Activated T-helper 1 cell treated with Interleukin-2 at 50 U/mL for 16 hours (primary cell): ENCODE measurements around the gene MBNL3.

ENCODE experiments used
- DNase-seq: peaks from one replicate; pipeline ENCODE4 v3.0.0-alpha.2; 2020; ENCODE audit warnings: low read depth

Gene MBNL3

DNA sequence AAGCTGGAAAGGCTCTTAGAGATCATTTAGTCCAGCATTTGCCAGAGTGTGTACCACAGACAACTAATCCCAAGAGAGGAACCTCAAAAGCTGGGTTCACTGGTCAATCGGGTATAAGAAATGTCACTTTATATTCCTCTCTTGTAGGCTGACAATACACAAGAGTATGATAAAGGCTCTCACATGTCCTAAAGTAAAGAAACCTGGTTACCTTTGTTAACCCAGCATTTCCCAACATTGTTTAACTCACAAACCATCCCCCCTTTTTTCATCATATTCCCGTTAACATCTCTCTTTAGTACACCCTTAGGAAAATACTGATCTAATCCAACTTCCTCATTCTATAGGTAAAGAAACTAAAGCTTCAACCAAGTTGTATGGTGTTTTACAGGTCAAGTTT lies 74.4 kb downstream of the MBNL3 start:
- no peak for DNase-seq

DNA sequence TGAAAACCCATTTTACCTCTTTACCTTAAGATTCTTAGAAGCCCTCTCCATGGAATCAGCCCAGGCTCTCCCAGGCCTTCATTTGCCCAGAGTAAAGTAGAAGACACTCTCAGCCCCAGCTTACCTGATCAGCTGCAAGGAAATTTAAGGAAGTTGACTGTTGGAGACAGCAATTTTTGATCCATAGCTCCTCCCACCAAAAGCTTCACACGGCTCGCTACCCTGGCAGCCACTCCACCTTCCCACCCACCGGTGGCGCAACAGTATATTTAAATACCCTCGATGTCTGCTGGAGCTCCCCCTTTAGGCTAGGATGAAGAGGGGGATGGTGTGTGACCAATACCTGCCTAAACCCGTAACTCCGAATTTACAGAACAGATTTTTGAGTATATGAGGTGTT lies 75.4 kb downstream of the MBNL3 start:
- no peak for DNase-seq

DNA sequence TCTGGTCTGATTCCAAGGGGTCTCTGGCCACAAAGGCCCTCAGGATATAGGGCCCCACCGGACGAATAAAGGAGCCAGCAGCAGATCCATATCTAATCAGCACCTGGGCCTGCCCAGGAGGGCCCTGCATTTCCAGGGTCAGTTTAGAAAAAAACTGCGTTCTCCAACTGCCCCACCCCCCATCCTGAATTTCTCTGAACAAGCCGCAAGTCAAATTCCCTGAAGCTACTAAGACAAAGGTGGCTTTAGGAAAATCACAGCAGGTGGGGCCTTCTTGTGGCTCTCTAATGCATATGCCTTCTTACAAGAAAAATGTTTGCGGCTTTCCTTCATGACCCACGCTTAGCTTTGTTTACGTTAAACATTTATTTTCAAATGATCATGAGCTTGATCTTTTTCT lies 76.6 kb downstream of the MBNL3 start:
- no peak for DNase-seq

DNA sequence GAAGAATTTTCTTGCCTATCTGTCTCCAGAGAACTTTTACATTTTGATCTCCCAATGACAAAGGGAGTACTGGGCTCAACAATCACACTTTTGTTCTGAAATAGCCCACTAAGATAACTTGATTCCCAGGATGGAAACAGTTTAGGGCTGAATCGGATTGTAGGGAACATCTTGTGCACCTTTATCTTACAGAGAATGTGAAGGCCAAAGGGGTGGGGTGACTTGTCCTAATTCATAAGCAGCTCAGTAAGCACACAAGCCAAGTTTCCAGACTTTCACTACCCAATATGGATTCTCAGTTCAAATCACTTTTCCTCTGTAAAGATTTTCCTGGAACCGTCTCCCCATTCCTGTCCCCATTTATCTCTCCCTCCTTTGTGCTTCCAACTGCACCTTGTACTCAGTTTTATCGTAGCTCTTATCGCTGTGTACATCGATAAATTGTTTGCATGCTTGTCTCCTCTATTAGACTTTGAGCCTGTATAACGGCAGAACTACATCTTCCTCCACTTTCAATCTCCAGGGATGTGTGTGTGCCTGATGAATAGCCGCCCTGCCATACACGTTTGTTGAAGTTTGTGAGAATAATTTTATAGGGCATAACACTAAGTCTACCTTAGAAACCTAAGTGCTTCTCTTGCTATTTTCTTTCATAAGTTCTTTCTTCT lies 77.4 kb downstream of the MBNL3 start:
- DNase-seq = no peak

DNA sequence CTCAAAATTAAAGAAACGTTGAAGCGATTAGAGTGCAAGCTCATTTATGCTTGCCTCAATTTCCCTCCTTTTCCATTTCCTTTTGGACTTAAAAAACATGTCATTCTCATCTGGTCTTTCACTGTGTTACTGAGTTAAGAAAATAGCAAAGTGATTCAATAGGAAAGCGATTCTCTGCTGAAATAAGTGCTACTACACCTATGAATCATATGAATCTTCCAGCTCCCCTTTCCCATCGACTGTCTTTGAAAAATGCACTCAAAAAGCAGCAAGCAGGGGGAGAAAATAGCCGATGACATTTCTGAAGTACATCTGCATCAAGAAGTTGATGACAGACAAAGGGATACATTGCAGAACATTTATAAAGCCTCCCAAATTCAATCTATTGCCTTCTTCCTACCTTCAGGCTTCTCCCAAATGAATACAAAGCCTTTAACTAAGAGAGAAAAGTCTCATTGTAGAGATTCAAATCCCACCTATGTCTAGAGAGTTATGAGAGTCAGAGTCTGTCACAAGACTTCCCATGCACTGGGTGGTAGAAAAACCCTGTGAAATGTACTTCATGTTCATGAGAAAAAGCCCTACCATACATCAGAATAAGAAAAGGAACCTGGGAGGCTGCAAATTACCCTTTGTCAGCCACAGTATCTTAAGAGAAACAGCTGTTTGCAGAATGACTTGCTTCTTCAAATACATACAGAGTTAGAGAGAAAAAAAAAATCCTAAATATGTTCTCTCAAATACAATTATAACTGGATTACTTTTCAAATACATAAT lies 78.9 kb downstream of the MBNL3 start:
- no peak for DNase-seq

DNA sequence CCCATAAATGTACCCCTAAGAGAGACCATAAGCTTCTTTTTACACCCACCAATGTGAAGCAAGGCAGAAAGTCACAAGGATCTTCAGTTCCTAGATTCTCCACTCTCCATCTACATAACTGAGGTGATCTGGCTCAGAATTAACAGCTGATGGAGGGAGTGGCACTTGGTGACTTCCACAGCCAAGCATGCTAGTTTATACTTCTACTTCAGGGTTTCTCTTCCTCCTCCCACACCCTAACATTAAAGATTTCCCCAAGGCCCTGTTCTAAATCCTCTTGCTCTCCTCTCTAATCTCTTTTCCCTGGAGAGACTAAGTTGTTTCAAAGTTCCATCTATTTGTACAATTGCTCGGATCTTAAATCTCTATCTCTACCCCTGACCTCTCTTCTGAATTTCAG lies 81.1 kb downstream of the MBNL3 start:
- DNase-seq = no peak

DNA sequence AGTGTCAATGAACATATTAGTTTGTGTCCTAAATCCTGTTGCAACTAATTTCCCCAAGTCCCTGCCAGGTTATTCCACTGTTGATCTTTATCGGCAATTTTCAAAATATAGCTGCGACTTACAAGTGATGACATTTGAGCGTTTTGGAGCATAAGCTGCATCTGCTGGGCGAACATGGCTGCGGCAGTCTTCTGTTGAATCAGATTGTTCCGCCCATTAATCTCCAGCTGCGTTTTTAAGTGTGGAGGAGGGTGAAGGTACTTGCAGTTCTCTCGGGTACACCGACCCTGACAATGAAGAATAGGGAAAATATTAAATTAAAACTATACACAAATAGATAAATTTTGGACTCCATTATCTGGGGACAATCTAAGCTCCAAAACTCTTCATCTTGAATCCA lies 82.7 kb downstream of the MBNL3 start:
- DNase-seq = no peak

DNA sequence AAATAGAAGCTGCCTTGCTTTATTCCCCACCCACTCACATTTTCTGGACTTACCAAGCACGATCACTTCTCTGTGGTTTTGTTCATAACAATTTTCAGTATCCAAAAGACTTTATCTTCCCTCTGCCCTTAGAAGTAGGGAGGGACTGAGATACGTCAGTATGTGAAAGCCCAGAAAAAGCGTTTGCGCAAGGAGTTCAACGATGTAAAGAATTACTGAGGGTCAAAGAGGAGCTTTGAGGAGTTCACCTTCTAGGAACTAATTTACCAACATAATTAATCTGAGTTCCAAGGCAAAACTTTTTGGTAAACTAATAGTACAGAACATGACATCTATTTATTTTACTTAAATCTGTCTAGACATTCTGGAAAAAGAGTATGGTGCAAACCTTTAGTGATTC lies 84.6 kb downstream of the MBNL3 start:
- DNase-seq = no peak

DNA sequence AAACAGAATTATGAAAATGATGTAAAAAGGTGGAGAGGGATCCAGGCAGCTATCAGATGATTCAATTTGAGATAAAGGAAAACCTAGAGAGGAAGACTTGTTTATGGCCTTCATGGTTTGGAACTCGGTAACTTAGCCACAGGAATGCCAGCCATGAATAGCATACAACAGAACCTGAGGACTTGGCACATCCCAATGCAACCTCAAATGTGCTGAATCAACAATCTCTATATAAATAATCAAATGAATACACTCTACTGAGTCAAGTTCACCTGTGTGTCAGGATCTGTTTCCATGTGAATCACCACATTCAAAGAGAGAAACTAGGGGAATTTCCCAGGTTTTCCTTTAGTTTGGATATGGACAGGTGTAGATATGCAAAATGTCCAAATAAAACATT lies 86.9 kb downstream of the MBNL3 start:
- no peak for DNase-seq

DNA sequence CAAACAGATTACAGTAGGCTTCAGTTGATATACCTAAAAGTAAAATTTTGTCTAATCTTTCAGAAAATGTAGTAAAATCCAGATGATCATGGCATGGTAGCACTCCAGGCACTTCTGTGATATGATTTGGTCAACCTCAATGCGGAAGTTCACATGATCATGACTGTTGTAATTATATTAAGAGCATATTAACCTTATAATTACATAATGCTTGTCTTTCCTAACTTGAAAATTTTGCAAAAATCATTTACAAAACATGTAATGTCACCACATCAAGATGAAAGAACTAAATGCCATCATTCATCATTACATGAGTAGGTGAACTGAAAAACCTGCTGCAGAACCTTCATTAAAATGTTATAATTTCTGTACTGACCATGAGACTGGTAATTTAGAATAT lies 88.1 kb downstream of the MBNL3 start:
- DNase-seq = no peak

DNA sequence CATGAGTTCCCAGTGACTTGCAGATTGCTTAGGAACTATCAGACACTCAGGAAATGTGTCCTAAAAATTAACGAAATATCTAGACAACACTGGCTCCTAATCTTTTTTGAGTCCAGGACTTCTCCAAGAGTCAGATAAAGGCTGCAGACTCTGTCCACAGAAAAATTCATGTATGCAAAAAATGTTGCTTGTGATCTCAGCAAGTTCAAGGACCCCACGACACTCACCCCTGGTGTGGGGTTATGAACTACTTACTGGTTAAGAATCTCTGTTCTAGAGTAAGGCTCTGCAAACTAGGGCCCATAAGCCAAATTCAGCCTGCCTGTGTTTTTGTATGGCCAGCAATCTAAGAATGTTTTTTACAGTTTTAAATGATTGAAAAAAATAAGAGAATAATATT lies 93.2 kb downstream of the MBNL3 start:
- no peak for DNase-seq

DNA sequence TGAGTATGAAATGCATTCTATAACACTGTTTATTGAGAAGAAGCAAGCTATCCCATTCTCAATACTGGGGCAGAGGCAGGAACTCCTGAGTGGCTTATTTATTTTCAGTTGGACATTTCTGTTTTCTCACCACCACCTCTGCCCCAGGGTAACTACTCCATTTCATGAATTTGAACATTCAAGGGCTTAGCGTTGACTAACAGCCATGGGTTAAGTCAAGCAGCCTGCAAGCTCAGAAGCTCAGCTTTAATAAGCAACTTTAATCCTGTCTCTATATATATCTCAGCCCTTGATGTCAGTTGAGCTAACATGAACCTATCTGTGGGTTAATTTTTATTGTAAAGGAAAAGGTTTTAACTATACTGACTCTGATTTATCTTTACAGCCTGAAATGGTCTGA lies 93.8 kb downstream of the MBNL3 start:
- no peak for DNase-seq

DNA sequence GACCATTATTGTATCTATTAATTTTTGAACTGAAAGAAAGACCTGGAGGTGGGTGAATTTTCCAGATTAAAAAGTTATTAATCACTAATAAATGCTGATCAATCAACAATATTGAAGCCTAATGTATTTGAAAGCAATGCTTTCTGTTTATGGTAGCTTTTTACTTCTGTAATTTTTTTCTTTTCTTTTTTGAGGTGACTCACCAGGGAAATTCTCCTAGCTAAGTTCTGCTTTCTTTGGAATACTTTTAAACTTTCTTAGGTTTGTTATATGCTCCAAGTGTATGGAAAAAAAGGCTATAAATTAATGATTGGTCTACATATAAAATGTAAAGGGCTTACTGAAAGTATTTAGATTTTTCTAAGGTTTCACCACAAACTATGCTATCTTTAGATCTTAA lies 94.2 kb downstream of the MBNL3 start:
- DNase-seq = no peak

DNA sequence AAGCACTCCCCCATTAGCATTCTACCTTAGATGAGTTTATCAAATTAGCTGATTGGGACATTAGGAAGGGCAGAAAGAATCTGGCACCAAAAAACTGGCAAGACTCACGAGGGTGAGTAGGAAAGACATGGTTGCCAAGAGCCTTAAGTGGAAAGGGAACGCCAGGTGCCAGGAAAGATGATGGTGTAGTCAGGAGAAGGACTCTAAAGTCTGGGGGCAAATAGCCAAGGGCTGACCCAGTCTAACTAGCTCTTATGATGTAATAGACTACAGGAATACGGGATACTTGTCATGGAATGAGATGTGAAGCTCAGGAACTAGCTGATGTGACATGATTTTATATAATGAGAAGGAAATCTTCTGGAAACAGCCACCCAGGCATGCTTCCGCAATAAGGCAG lies 94.8 kb downstream of the MBNL3 start:
- no peak for DNase-seq

DNA sequence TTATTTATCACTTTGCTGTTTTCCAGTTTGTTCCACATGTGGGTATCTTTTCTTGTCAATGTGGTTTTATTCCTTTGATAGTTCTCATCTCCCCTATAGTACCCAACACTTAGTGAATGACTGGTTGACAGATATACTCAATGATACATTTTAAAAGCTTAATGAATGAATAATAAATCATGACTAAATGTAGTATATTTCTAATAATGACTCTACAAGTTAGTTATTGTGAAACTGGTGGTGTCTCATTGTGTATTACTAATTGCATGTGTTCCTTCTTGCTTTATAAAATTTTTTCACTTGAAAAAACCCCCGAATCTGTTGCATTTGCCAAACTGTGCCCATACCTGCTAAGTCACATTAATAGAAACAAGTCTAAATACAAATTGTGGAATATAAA lies 95.4 kb downstream of the MBNL3 start:
- DNase-seq = no peak

DNA sequence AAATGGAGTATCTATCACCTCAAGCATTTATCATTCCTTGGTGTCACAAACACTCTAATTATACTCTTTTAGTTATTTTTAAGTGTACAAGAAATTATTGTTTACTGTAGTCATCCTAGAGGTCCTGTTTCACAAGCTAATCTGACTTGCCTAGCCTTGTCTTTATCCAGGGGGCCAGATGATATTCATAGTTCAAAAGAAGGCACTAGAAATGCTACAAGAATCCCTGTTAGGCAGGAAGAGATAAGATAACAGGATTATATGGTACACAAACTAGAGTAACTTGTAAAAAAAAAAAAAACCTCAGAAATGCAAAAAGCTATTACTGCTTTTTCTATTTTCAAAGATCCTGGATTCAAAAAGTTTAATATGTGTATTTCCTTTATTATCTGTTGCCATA lies 95.8 kb downstream of the MBNL3 start:
- no peak for DNase-seq

DNA sequence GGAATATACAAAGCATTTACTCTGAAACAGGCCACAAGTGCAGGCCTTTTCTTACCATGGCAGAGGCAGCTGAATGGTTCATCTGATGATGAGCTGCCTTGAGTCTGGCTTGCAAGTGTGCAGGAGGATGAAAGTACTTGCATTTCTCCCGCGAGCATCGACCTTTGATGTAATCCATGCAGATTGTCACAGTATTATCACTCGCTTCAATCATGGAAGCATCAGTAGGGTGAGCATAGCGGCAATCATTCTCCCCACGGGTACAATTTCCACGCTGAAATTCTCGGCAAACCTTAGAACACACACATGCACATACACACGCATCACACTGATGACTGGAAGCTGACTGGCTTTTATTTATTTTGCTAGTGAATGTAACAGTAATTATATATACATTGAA lies 98.0 kb downstream of the MBNL3 start:
- DNase-seq = no peak

DNA sequence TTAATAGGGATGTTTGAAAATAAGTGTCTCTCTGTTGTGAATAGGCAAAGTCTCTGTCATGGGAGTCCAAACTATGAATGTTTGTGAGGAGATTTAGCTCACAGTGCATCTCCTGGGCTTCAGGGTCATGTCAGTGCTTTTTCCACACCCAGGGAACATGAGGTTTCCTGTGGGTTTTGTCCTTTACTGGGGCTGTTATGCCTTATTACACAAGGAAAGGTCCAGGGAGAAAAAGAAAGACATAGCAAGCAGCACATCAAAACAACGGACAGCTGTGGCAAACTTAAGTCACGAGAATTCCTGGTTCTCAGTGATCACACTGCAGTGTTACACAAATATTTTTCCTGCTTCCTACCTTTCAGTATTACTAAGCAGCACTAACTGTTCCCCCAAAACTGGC lies 99.4 kb downstream of the MBNL3 start:
- no peak for DNase-seq

DNA sequence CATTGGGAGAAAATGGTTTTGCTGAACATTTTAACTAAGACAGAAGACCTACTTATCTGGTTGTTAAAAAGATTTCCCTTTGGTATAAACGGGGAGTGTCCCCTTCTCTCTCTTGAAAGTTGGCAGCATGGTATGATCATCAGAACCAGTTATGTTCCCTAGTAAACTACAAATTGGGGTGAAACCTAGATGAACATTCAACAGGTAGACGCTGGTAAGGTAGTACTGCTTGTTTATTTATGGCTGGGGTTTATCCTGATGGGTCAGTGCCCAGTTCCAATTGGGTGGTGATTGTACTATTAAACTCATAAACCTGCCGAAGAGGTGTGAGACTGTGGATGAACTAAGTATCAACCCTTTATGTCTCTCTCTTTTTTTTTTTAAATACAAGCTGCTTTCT lies 100.5 kb downstream of the MBNL3 start:
- DNase-seq = no peak

DNA sequence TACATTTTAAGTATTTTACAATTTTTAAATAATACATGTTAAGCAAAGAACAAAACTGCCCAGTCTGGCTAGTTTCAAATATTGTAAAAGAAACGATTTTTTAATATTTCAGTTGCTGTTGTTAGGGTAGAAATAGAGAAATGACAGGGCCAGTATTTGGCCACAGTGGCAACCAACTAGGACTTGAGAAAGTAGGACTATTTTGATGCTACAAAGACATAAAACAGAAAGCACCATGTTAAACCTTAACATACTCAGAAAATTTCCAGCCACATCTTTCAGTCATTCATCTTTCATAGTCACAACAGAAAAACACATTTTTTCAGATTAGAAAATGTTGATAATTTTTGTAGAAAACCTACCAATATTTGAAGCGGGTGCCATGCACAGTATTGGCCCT lies 104.5 kb downstream of the MBNL3 start:
- DNase-seq = no peak

DNA sequence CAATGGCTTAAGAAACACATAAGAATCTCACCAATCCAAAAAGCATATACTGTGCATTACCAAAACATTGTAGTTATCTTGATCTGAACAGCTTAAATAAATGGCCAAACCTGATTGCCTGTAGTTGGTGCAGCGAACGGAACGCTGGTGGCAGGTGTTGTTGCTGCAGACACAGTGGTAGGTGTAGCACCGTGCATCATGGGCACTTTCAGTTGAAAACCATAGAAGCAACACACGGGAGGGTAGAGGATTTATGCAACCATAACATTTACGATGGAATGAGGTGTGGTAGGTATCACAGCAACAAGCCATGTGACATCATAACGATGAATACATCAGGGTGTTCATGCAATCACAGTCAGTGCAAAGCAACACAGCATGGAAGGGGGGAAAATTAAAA lies 106.8 kb downstream of the MBNL3 start:
- DNase-seq = no peak

DNA sequence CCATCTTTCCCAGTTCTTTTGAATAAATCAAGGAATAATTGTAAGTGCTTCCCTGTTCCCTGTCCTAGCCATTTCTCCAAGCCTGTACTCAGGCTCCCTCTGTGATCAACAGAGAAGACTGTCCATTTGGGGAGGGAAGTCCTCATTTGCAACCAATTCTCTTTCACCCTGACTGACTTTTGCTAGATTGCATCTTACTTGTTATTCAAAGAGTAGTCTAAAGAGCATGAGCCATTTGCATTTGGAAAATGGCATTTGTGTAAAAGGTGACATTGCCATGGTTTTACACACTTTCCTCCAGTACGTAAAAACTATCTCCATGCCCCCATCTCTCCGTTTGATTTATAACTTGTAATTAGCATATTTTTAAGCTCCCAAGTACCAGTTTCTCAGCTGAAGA lies 110.6 kb downstream of the MBNL3 start:
- DNase-seq = no peak

DNA sequence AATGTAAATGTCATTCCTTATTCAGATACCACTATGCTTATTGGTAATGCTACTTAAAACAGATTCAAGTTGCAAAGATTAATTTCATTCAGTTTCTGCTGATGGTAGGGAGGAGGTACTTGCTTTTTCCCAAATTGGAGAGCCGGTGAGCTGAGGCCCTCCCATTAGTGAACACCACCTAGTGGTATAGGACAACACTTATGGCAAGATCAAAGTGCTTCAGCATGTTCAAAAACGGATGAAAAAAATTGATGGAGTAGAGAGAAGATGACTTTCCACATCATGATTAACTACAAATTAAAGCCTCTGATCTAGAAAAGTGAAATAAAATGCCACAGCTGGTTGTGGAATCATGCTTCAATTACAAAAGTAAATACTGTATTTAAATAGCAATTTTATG lies 112.9 kb downstream of the MBNL3 start:
- no peak for DNase-seq

DNA sequence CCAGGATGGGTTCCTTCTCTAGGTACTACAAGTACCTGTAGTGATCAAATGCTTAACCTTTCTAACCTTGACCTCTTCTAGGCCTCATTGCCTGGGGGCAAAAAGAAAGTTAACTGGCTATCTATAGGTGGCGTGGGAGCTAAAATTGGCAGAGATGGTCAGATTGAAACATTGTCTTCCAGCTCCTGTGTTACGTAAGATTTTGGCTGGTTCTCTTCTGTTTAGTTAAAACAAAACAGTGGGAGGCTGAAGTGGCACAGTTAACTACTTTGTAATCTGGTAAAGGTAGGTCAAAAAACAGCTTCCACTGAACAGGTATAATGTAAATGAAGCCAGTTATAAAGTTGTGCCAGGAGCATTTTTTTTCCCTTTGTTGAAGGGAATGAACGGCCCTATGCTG lies 115.2 kb downstream of the MBNL3 start:
- no peak for DNase-seq
